HL-60/S4 (cell line): Measurements from ENCODE around the gene FCN3.

Experiments
- in situ Hi-C: fragments of 300-500 bp; cut with MboI; formaldehyde crosslinking; loops from 2 replicates; pipeline ENCODE4 v1.14.3; 2022; ENCODE audit warnings: low sequenced_read_pairs

The FCN3 gene

GRCh38 chr1:27343639-27344025 lies 31.0 kb downstream of the FCN3 start:
- in situ Hi-C loops, result no loop called here

- in situ Hi-C loops, result no loop called here
These were observed 31.6 kb downstream of the FCN3 start for GRCh38 chr1:27342778-27343638.

GRCh38 chr1:27342391-27342777 lies 32.2 kb downstream of the FCN3 start:
- in situ Hi-C loops, result no loop called here

- in situ Hi-C loops, result no loop called here
These were observed 32.9 kb downstream of the FCN3 start, which contains the start of gene SYTL1 for GRCh38 chr1:27341525-27342252. Gene SYTL1 (plus strand): TSS chr1:27342022. CDS start chr1:27345335, 3,313 bp downstream.

GRCh38 chr1:27339213-27339612 lies 35.4 kb downstream of the FCN3 start:
- in situ Hi-C loops, result no loop called here

- in situ Hi-C loops, result no loop called here
These were observed 35.9 kb downstream of the FCN3 start for GRCh38 chr1:27338751-27339150.

- in situ Hi-C loops, result no loop called here
These were observed 37.9 kb downstream of the FCN3 start for GRCh38 chr1:27336756-27337155.

- in situ Hi-C loops, result no loop called here
These were observed 38.9 kb downstream of the FCN3 start for GRCh38 chr1:27335506-27336422.

- in situ Hi-C loops, result no loop called here
These were observed 40.8 kb downstream of the FCN3 start for GRCh38 chr1:27333717-27334279.

- in situ Hi-C loops, result no loop called here
These were observed 41.9 kb downstream of the FCN3 start for GRCh38 chr1:27332536-27333281.

- in situ Hi-C loops, result no loop called here
These were observed 42.7 kb downstream of the FCN3 start for GRCh38 chr1:27331922-27332321.

- in situ Hi-C loops, result no loop called here
These were observed 43.2 kb downstream of the FCN3 start for GRCh38 chr1:27331426-27331825.

- in situ Hi-C loops, result no loop called here
These were observed 43.8 kb downstream of the FCN3 start for GRCh38 chr1:27330786-27331185.

GRCh38 chr1:27327964-27328363 lies 46.7 kb downstream of the FCN3 start:
- in situ Hi-C loops, result no loop called here

GRCh38 chr1:27325286-27325685 lies 49.3 kb downstream of the FCN3 start:
- in situ Hi-C loops, result no loop called here

- in situ Hi-C loops, result no loop called here
These were observed 51.9 kb downstream of the FCN3 start for GRCh38 chr1:27322569-27323240.

- in situ Hi-C loops, result no loop called here
These were observed 52.6 kb downstream of the FCN3 start, which contains the start of gene TMEM222 for GRCh38 chr1:27321813-27322568. Gene TMEM222 (plus strand): TSS chr1:27322163. CDS start chr1:27322198, 35 bp downstream.
